GM19099 (cell line): Measurements from ENCODE around the gene RBPJL.
A peak's percentile ranks its signal among the peaks of the same experiment; 100 is the strongest.

ENCODE experiments used
- POLR2A ChIP-seq: IDR thresholded peaks from 3 replicates; pipeline ENCODE4 v1.6.1; 2011; ENCODE audit warnings: low read depth; ENCODE audit not compliant: insufficient read length; ENCODE audit errors: extremely low read depth

The RBPJL gene

DNA sequence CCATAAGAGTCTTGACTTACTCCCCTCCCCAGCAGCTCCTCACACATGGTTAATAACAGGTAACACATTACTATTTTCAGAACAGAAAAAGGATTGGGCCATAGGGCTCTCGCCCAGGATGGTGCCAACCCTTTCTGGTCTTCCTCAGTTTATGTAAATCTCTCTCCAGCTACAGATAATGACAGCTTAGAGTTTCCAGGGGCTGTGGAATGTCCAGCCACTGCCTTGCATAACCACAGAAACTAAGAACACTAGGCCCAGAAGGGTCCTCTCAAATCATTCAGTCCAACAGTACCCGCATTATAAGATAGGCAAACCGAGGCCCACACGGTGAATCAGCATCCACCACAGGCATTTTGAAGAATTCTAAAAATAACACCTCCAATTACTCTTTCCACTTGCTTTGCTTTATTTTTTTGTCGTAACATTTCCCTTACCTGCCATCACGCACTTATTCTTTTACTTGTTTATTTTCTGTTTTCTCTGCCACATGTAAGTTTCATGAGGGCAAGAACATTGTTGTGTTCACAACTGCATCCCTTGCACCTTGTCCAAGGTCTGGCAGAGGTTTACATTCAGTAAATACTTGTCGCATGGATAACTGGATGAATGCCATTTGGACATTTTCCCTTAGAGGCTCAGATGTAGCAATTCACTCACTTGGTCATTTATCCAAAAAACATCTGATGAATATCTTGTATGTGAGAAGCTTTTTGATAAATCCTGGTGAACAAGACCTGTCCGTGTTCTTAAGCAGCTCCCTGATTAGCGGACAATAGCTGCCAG, 48.0 kb downstream of the RBPJL start:
- no peak for TF ChIP-seq POLR2A

GRCh38 chr20:45355209-45356084, 48.8 kb downstream of the RBPJL start:
- TF ChIP-seq POLR2A, result no peak

GRCh38 chr20:45358282-45359068, 51.8 kb downstream of the RBPJL start:
- TF ChIP-seq POLR2A, result no peak

DNA sequence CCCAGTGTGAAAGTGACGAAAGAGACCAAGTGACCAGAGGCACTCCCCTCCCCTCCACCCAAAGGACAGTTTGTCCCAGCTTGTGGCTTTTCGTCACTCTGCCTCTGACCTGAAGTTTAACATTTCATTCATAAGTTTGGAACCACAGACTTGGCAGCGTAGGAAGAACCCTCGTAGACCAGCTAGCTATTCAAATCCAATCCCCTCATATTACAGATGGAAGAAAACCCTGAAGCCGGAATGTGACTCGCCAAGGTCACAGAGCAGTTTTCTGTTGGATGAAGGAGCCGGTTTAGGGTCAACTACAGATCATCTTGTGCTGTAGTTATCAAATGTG, 52.4 kb downstream of the RBPJL start:
- TF ChIP-seq POLR2A, result no peak

DNA sequence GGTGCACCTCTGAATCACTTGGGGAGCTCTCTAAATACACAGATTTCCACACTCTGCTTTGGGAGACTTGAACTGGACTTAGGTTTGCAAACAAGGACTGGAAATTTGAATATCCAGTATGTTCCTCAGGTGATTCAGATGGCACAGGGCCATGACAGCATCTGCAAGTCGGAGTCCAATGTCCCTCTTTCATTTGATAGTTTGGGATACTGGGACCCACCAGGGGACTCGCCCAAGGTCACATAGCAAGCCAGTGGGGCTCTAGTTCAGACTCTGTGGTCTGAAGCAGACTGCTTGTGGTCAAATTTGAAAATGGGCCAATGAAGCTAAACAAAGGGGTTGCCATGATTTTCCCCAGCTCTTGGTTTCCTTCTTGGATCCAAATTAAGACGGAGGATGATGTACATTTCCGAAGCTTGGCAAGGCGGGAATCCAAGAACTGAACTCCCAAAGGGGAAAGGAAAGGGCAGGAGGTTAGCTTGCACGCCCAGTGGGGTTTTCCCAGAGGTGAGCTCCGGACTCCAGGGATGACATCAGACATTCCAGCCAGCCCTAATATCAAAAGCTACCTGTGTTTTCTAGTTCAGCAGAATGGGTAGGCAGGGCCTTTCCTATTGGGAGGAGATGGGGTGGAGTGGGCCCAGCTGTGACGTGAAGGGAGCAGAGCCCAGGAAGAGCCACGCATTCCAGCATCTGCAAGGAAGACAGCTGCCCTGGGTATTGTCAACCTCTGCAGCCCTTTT, 52.9 kb downstream of the RBPJL start:
- no peak for TF ChIP-seq POLR2A

GRCh38 chr20:45361793-45362192, 55.2 kb downstream of the RBPJL start:
- TF ChIP-seq POLR2A, result no peak

GRCh38 chr20:45362804-45363610, 56.4 kb downstream of the RBPJL start, which contains the start of gene SYS1:
TSS of gene SYS1 (plus strand) at chr20:45363156. CDS start at chr20:45363532, 376 bp downstream.
- TF ChIP-seq POLR2A, result peak; percentile 89

- TF ChIP-seq POLR2A, result no peak
These were observed 57.2 kb downstream of the RBPJL start for GRCh38 chr20:45363611-45364492.

- no peak for TF ChIP-seq POLR2A
These were observed 58.9 kb downstream of the RBPJL start for GRCh38 chr20:45365444-45365970.

DNA sequence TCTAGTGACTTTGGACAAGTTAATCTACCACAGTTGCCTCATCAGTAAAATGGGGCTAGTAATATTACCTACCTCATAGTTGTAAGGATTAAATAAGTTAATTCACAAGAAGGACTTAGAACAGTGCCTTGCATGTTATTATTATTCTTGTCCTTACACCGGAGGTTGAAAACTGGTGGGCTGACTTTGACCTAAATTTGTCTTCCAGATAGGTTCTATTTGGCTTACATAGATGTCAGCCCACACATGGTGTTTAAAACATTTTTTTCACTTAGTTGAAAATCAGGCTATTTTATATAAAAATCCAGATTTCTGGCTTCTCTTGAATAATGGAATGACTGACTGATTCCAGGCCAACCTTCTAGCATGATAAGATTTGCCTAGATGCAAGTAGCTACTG, 59.6 kb downstream of the RBPJL start:
- no peak for TF ChIP-seq POLR2A

GRCh38 chr20:45366631-45367030, 60.0 kb downstream of the RBPJL start:
- no peak for TF ChIP-seq POLR2A

DNA sequence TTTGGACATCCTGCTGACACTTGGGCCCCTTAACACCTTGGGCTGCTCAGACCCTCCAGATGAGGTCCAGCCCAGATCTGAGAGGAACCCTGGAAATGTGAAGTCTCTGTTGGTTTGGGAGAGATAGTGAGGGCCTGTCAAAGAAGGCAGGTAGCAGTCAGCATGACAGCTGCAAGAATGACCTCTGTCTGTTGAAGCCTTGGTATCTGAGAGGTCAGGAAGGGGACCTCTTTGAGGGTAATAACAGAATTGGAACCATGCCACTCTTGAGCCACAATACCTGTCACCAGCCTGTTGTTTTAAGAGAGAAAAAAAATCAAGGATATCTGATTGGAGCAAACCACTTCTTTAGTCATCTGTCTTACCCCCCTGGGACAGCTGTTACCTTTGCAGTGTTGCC, 60.5 kb downstream of the RBPJL start:
- TF ChIP-seq POLR2A, result no peak
